ENCODE data around the gene SEMA5B.

The SEMA5B gene

DNA sequence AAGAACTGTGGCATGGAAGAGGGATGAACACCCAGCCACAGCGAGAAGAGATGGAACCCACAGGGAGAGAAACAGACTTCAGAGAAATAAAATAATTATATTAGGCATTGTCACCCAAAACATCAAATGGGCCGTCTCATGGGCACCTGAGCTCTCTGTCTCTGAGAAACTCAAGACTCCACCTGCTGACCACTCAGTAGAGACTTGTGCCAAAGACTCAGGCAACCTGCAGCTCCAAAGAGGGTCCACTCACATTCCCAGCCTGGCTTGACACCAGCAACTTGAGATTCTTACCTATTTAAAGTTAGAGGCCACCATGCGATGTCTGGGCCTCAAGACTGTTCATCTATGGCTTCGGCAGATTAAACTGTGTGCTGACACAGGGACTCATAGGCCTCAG lies 12.0 kb downstream of the SEMA5B start:
- H3K27ac ChIP-seq = no peak overlapping the region
- H3K9ac ChIP-seq (ENCODE audit: insufficient read length) = no peak overlapping the region
- TF ChIP-seq FOXP2 (optimal IDR thresholded peaks at IDR 0.05; ENCODE audit: control extremely low read depth, extremely low read length, insufficient read depth) = no peak
- no peak overlapping the region for H3K4me3 ChIP-seq
- no peak for DNase-seq (ENCODE audit: low read depth, low spot score)
- no peaks in the 10 kb centered on the region for H3K9me3 ChIP-seq (ENCODE audit: low read depth, low read length)
- peaks cover 74% of the 10 kb centered on the region for H3K36me3 ChIP-seq (ENCODE audit: insufficient read depth, low read length)

DNA sequence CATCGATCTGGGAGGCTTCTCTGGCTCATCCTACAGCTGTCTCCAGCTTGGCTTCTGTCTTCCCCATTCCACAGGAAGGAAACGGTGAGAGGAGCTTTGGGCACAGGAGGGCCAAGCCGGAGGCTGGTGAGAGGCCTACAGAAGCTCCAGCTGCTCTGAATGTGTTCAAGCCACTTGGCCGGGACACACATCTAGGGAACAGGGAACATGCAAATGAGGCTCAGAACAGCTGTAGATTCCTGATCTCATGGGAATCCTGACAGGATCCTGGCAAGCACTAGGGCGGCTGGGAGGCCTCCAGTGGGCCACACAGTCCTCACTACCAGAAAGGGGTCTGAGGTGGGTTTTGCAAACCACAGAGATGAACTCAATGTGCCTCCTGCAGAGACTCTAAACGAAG lies 13.7 kb downstream of the SEMA5B start:
- peaks cover 62% of the 10 kb centered on the region for H3K36me3 ChIP-seq (ENCODE audit: insufficient read depth, low read length)
- no peaks in the 10 kb centered on the region for H3K9me3 ChIP-seq (ENCODE audit: low read depth, low read length)
- no peak overlapping the region for H3K27ac ChIP-seq
- DNase-seq (ENCODE audit: low read depth, low spot score) = no peak
- no peak overlapping the region for H3K9ac ChIP-seq (ENCODE audit: insufficient read length)
- TF ChIP-seq EZH2 (IDR thresholded peaks at IDR 0.05) (no peak), FOXP2 (optimal IDR thresholded peaks at IDR 0.05; ENCODE audit: control extremely low read depth, extremely low read length, insufficient read depth) (no peak), POLR2AphosphoS5 (IDR thresholded peaks at IDR 0.05; ENCODE audit: borderline replicate concordance, low read depth, low read length) (no peak)
- no peak overlapping the region for H3K4me3 ChIP-seq

DNA sequence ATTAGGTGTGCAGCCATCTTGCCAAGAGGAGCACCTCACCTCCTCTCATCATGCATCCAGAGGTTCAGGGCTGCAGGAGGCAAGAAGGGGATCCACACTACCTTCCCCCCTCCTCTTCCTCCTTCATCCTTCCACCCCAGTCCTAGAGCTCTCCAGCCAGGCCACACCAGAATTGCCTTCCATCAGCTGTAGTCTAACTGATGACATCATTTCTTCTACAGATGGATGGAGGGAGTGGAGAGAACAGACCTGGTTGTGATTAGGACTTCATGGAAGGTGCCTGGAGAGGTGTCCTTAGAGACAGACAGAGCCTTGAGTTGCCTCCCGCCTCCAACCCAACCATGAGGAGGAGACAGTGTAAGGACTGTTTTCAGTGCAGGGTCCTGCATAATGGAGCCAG lies 14.9 kb downstream of the SEMA5B start:
- Histone ChIP-seq H3K9me3 (ENCODE audit: low read depth, low read length) (no peaks in the 10 kb centered on the region), H3K4me3 (no peak overlapping the region)
- no peak for TF ChIP-seq FOXP2 (optimal IDR thresholded peaks at IDR 0.05; ENCODE audit: control extremely low read depth, extremely low read length, insufficient read depth)
- TF ChIP-seq POLR2AphosphoS5 (IDR thresholded peaks at IDR 0.05; ENCODE audit: borderline replicate concordance, low read depth, low read length) = no peak
- no peak for TF ChIP-seq EZH2 (IDR thresholded peaks at IDR 0.05)

DNA sequence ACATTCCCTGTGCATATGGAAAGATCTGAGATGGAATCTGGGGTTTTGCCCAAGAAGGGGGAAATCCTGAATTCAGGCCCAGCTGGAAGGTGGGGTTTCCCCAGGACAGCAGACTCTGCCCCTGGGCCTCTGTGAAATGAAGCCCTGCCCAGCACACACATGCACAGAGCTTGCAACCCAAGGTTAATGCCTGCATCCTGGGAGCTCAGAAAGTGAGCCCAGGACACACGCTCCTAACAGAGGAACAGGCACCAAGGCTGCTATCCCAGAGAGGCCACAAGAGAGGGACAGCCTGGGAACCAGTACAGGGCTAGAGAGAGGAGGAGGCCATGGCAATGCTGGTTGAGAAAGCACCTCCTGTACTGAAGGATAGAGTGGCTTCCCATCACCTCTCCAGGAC lies 16.1 kb downstream of the SEMA5B start:
- TF ChIP-seq FOXP2 (optimal IDR thresholded peaks at IDR 0.05; ENCODE audit: control extremely low read depth, extremely low read length, insufficient read depth) (no peak), POLR2AphosphoS5 (IDR thresholded peaks at IDR 0.05; ENCODE audit: borderline replicate concordance, low read depth, low read length) (no peak), EZH2 (IDR thresholded peaks at IDR 0.05) (no peak)
- Histone ChIP-seq H3K9me3 (ENCODE audit: low read depth, low read length) (no peaks in the 10 kb centered on the region), H3K9ac (ENCODE audit: insufficient read length) (no peak overlapping the region), H3K36me3 (ENCODE audit: insufficient read depth, low read length) (peaks cover 52% of the 10 kb centered on the region), H3K4me3 (no peak overlapping the region), H3K27ac (no peak overlapping the region)
- DNase-seq (ENCODE audit: low read depth, low spot score) = no peak

More for the DNA sequence above, 14.9 kb downstream of the SEMA5B start:
- Histone ChIP-seq H3K9ac (ENCODE audit: insufficient read length) (no peak overlapping the region), H3K36me3 (ENCODE audit: insufficient read depth, low read length) (peaks cover 52% of the 10 kb centered on the region), H3K27ac (no peak overlapping the region)
- no peak for DNase-seq (ENCODE audit: low read depth, low spot score)

DNA sequence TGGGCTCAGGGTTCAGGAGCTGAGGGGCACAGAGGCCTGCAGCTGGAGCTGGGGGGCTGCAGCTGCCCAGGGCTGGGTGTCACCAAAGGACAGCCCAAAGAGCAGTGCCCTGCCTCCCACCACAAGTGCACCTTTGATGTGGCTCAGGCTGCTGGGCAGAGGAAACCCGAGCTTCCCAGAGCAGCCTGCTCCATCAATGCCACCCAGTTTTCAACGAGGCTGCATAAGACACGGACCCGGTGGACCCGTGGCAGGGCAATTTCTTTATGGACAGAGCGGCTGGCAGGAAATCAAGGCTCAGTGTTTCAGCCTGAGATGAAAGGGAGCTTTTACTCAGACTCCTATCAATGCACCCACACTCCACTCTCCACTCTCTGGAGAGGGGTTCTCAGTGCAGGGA lies 18.7 kb downstream of the SEMA5B start:
- TF ChIP-seq EZH2 (IDR thresholded peaks at IDR 0.05) (no peak), POLR2AphosphoS5 (IDR thresholded peaks at IDR 0.05; ENCODE audit: borderline replicate concordance, low read depth, low read length) (no peak), FOXP2 (optimal IDR thresholded peaks at IDR 0.05; ENCODE audit: control extremely low read depth, extremely low read length, insufficient read depth) (no peak)
- peaks cover 35% of the 10 kb centered on the region for H3K36me3 ChIP-seq (ENCODE audit: insufficient read depth, low read length)
- H3K4me3 ChIP-seq = no peak overlapping the region
- no peak for DNase-seq (ENCODE audit: low read depth, low spot score)
- no peaks in the 10 kb centered on the region for H3K9me3 ChIP-seq (ENCODE audit: low read depth, low read length)
- no peak overlapping the region for H3K27ac ChIP-seq
- no peak overlapping the region for H3K9ac ChIP-seq (ENCODE audit: insufficient read length)

DNA sequence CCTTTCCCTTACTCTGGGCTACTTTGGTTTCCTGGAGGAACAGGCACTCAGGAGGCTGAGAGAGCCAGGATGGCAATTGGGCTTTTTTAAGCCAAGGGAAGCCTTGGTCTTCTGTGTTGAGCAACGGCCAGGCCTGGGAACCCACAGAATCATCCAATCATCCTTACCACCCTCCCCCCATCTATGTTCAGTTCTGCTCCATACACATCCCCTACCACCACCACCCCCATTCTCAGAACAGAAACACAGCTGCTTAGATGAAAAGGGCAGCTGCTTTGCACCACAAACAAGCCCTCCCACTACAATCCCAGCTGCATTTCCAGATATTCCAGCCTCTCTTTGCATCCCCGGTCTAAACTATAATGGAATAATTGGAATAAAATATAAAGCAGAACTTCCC lies 21.0 kb downstream of the SEMA5B start:
- no peak overlapping the region for H3K9ac ChIP-seq (ENCODE audit: insufficient read length)
- H3K27ac ChIP-seq = no peak overlapping the region
- H3K9me3 ChIP-seq (ENCODE audit: low read depth, low read length) = no peaks in the 10 kb centered on the region
- TF ChIP-seq POLR2AphosphoS5 (IDR thresholded peaks at IDR 0.05; ENCODE audit: borderline replicate concordance, low read depth, low read length) (no peak), FOXP2 (optimal IDR thresholded peaks at IDR 0.05; ENCODE audit: control extremely low read depth, extremely low read length, insufficient read depth) (no peak), EZH2 (IDR thresholded peaks at IDR 0.05) (no peak)
- H3K4me3 ChIP-seq = no peak overlapping the region
- H3K36me3 ChIP-seq (ENCODE audit: insufficient read depth, low read length) = peaks cover 23% of the 10 kb centered on the region
- no peak for DNase-seq (ENCODE audit: low read depth, low spot score)

DNA sequence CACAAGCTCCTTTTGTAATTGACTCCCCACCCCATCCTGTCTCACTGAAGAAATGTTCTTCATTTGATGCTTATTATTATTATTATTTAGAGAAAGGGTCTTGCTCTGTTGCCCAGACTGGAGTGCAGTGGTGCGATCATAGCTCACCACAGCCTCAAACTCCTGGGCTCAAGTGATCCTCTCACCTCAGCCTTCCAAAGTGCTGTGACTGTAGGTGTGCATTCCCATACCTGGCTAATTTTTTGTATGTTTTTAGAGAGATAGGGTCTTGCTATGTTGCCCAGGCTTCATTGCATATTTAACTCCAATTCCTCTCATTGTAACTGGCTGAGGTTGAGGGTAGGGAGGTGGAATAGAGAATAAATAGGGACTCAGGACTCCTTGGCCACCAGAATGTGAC lies 22.3 kb downstream of the SEMA5B start:
- Histone ChIP-seq H3K27ac (no peak overlapping the region), H3K36me3 (ENCODE audit: insufficient read depth, low read length) (peaks cover 21% of the 10 kb centered on the region; the same call in 1 of the 2 replicates), H3K9me3 (ENCODE audit: low read depth, low read length) (no peaks in the 10 kb centered on the region), H3K4me3 (no peak overlapping the region), H3K9ac (ENCODE audit: insufficient read length) (no peak overlapping the region)
- no peak for TF ChIP-seq POLR2AphosphoS5 (IDR thresholded peaks at IDR 0.05; ENCODE audit: borderline replicate concordance, low read depth, low read length)
- no peak for TF ChIP-seq EZH2 (IDR thresholded peaks at IDR 0.05)
- TF ChIP-seq FOXP2 (optimal IDR thresholded peaks at IDR 0.05; ENCODE audit: control extremely low read depth, extremely low read length, insufficient read depth) = no peak
- DNase-seq (ENCODE audit: low read depth, low spot score) = no peak

DNA sequence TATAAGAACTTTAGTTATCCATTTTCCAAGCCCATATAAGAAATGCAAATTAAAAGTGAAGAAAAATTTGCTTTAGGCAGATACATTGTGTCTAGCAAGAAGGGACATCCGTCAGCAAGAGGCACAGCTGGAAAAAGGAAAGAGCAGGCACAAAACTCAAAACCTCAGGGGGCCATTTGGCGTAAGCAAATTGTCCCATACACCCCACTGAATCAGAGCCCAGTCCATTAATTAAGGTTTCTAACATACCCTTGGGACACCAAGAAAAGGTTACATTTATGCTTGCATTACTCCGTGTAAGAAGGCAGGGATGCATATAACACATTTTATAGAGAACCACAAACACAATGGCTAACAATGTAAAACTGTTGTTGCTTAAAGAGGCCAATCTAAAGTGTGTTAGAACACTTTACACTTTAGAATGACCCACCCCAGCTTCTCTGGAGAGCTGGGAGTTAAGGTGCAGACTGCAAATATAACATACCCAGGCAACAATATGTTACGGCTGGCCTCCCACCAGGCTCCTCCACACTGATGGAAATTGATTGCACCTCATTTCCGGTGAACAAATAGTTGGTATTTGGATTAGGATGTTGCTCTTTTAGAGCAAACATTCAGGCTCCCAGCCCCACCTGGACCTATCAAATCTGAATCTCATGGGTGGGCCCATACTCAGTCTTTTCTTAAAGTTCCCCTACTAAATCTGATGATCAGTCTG lies 23.2 kb downstream of the SEMA5B start:
- TF ChIP-seq POLR2AphosphoS5 (IDR thresholded peaks at IDR 0.05; ENCODE audit: borderline replicate concordance, low read depth, low read length) = no peak
- TF ChIP-seq EZH2 (IDR thresholded peaks at IDR 0.05) = no peak
- TF ChIP-seq FOXP2 (optimal IDR thresholded peaks at IDR 0.05; ENCODE audit: control extremely low read depth, extremely low read length, insufficient read depth) = no peak
- DNase-seq (ENCODE audit: low read depth, low spot score) = no peak
- no peaks in the 10 kb centered on the region for H3K9me3 ChIP-seq (ENCODE audit: low read depth, low read length)
- no peak overlapping the region for H3K4me3 ChIP-seq
- H3K9ac ChIP-seq (ENCODE audit: insufficient read length) = no peak overlapping the region
- H3K27ac ChIP-seq = peak overlapping the region; percentile 13; the same call in 1 of the 2 replicates
- H3K36me3 ChIP-seq (ENCODE audit: insufficient read depth, low read length) = peaks cover 20% of the 10 kb centered on the region; the same call in 1 of the 2 replicates

Measured in SK-N-MC (cell line).